Suppressor macrophage treated with lipopolysaccharide for 1 hour (primary cell): ENCODE data around the gene GDPD4.

Experiments
- DNase-seq, 3 donors: peaks; one replicate each; pipeline ENCODE4 v3.0.0-alpha.2; 2020 to 2022

GDPD4 gene

DNA sequence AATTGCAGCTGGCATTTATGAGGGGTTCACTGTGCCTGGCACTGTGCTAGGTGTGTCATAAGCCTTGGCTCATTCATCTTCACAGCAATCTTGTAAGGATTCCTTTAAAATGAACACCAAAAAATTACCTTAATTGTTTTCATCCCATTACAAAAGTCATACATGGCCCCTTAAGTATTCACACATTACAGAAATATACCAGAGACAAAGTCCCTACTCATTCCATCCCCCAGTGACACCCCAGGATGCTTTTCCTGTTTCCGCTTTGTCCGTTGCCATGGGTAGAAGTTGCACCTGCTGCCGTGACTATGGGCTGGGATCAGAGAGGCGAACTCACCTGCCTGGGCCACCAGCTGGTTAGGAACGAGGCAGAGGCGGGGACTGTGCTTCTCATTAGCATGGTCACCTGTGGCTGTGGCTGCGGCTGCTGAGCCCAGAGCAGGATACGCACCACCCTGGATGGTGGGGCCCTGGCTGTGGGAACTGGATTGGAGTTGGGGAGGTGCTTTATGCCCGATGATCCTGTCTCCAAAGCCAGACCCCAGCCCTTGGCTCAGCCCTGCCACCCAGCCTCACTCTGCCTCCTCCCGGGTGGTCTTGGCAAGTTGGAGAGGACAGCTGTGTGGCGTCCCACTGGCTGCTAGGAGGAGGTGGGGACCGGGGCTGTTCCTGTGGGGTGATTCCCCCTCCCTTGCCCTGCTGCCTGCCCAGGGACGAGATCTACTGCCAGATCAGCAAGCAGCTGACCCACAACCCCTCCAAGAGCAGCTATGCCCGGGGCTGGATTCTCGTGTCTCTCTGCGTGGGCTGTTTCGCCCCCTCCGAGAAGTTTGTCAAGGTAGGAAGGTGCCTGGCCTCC, 112.6 kb downstream of the GDPD4 start:
- DNase-seq: no peak

GRCh38 chr11:77187776-77188632, 113.5 kb downstream of the GDPD4 start:
- DNase-seq: peak; percentile 86 to 91 (median 89)

DNA sequence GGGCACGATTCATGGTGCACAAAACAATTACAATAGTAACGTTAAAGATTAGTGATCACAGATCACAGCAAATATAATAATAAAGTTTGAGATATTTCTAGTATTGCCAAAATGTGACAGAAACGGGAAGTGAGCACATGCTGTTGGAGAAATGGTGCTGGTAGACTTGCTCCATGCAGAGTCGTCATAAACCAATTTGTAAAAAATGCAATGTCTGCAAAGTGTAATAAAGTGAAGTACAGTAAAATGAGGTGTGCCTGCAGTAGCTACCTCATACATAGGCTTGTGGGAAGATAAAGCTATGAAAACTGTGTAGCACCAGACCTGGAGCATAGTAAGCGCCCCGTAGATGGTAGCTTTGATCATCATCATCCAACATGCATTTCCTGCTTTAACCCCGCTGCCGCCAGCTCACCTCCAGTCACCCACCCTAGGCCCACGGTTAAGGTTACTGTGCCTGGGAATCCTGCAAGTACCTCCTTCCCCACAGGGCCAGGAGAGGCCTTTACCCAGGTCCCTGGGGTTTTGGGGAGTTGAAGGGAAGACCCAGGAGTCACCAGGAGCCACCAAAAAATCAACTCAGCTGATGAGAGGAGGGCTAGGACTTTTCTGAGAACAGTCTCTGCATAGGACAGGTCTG, 114.3 kb downstream of the GDPD4 start:
- peak in 1 of 3 donors; percentile 14 for DNase-seq

- DNase-seq: no peak
Measured at GRCh38 chr11:77186302-77186701, 115.2 kb downstream of the GDPD4 start.

GRCh38 chr11:77184136-77184860, 117.2 kb downstream of the GDPD4 start:
- DNase-seq: no peak

DNA sequence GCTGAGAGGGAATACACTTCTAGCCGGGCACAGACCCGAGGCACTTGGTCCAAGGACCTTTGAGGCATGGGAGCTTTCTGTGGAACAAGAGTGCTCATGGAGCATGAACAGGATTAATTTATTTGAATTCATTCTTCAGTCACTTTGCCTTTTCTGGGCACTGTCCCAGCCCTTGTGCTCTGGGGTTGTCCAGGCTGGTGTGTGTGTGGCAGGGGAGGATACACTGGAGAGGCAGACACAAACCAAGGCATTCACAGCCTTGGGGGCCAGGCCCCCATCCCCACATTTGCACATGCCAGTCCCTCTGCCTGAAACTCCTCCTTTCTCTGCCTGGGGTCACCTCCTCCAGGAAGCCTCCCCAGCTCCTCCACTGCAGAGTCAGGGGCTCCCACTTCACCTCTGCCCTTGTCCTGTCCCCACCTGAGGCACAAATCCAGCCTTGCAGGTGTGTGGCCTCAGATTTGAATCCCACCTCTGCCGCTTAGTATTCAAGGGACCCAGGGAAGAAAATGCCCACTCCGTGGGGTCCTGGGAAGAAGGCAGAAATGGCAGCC, 118.0 kb downstream of the GDPD4 start:
- no peak for DNase-seq

DNA sequence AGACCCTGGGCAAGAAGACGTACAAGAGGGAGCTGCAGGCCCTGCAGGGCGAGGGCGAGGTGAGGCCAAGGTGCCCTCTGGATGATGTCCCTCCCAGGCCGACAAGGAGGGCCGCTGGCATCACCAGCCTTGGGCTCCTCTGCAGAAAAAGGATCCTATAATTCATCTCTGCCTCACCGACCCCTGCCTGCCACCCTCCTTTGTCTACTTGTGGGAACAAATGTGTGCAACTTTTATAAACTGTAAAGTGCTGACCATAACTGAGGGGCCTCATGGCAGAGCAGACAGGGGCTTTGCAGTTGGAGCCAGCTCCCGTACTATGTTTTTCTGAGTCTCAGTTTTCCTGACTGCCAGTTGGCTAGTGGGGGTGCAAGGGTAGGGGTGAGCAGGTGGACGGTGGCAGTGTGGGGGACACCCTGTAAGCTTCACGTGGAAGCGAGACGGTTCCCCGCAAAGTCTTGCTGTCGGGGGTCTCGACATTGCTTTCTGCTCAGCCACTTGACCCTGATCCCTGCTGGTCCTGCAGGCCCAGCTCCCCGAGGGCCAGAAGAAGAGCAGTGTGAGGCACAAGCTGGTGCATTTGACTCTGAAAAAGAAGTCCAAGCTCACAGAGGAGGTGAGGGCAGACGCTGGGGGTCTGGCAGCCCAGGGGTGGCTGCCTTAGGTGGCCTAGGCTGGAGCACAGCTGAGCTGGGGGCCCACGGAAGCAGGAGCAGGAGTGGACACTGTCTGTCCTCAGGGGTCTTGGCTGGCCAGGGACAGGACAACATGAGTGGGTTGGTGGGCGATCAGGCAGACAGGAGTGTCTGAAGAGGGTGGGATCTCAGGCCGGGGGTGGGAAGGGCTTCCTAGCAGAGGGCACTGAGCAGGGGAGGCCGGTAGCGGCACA, 118.7 kb downstream of the GDPD4 start:
- DNase-seq: no peak

DNA sequence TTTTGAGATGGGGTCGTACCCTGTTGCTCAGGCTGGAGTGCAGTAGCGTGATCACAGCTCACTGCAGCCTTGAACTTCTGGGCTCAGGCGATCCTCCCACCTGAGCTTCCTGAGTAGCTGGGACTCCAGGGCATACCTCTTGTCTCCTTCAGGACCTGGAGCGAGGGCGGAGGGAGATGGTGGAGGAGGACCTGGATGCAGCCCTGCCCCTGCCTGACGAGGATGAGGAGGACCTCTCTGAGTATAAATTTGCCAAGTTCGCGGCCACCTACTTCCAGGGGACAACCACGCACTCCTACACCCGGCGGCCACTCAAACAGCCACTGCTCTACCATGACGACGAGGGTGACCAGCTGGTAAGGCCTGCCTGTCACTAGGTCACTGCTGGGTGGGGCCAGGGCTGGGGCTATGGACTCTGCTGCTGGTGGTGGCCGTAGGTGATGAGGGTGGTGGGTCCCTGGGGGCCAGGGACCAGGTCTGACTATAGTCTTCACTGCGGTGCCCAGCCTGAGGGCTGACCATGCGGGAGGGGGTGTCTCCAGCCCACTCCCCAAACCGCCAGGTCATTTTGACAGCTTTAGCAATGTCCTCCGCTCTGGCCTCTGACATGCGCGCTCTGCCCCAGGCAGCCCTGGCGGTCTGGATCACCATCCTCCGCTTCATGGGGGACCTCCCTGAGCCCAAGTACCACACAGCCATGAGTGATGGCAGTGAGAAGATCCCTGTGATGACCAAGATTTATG, 119.5 kb downstream of the GDPD4 start:
- no peak for DNase-seq

DNA sequence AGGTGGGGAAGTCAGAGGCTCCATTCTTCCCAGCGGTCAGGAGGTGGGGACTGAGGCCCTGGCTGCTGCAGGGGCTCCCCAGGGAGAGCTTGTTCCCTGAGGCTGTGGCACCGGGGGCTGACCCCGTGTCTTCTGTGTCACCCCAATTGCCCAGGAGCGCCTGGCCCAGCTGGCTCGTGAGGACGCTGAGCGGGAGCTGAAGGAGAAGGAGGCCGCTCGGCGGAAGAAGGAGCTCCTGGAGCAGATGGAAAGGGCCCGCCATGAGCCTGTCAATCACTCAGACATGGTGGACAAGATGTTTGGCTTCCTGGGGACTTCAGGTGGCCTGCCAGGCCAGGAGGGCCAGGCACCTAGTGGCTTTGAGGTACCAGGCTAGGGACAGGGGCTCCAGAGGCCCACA, 120.3 kb downstream of the GDPD4 start:
- DNase-seq: no peak

DNA sequence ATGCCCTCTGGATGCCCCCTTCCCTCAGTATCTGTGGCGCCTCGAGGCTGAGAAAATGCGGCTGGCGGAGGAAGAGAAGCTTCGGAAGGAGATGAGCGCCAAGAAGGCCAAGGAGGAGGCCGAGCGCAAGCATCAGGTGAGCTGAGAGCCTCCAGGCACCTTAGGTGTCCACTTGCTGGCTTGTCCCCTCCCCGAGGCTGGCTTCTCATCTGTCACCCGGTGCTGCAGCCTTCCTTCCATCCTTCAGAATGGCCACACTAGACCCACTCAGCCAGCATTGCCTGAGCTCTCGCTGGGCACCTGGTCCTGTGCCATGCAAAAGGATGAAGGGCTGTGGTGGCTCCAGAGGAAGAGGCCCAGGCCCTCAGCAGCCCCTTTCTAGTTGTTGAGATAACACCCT, 121.1 kb downstream of the GDPD4 start:
- DNase-seq: no peak

- no peak for DNase-seq
Measured at GRCh38 chr11:77179681-77180080, 121.8 kb downstream of the GDPD4 start.

- DNase-seq: no peak
Measured at GRCh38 chr11:77179048-77179447, 122.4 kb downstream of the GDPD4 start.

GRCh38 chr11:77178150-77178549, 123.3 kb downstream of the GDPD4 start:
- no peak for DNase-seq

DNA sequence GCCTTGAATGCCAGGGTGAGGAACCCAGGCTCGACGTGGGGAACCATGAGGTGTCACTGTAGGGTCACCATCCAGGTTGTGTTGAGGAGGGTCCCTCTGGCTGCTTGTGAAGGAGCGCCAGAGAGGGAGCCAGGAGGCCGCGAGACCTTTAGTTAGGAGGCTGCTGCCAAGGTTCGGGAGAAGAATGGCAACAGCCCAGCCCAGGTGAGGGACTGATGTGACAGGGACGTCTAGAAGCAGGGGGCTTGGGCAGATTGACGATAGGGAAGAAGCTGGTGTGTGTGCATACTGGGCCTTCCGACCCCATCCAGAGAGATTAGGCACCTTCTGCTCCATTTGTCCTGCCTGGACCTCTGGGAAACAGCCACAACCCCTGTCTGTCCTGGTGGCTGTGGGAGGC, 124.5 kb downstream of the GDPD4 start:
- DNase-seq: no peak

- peak; percentile 91 to 93 (median 92) for DNase-seq
Measured at GRCh38 chr11:77175869-77176539, 125.5 kb downstream of the GDPD4 start.

DNA sequence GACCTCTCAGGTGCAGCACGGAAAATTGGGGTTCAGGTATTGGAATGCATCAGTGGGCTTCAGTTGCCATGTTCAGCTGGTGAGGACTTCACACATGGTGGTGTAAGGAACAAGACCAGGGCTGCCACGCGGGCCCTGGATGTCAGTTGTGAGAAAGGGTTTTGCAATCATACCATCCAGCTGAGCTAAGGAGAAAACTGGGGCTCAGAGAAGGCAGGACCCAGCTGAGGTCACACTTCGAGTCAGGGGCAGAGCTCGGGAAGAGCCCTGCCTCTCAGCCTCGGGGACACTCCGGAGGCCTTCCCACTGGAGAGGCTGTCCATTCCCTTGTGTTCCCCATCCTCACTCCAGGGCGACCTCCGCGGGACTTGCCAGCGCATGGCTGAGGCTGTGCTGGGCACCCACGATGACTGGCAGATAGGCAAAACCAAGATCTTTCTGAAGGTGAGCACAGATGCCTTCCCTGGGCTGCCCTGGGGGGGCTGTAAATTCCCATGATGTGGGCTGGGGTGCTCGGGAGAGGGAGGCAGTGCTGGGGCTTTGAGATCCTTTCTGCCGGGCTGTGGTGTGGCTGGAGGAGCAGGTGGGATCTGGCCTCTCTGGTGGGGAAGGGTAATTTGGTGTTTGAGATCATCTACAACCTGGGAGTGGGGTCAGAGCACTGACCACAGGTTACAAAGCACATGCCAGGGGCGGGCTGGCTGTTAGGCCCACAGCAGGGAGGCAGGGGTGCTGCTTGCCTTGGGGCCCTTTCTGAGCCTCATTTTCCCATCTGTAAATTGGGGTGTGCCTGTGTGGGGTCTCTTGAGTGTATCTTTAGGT, 126.3 kb downstream of the GDPD4 start:
- DNase-seq: peak; percentile 78 to 85 (median 80)

DNA sequence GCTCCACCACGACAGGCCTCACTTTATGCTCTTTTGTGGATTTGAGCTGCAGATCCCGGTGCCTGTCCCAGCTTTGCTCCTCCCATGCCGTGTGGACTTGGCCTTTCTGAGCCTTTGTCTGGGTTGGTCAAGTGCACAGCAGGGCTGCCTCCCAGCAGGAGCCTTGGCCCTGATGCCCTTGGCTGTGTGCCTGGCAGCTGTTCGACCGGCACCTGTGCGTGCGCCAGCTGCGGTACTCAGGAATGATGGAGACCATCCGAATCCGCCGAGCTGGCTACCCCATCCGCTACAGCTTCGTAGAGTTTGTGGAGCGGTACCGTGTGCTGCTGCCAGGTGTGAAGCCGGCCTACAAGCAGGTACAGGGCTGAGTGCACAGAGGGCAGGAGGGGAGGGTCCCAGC, 126.9 kb downstream of the GDPD4 start:
- DNase-seq: no peak

GRCh38 chr11:77173494-77173893, 128.0 kb downstream of the GDPD4 start:
- DNase-seq: peak in 2 of 3 donors; percentile 25 to 39

GRCh38 chr11:77172666-77172982, 128.9 kb downstream of the GDPD4 start:
- DNase-seq: no peak
